Upper lobe of right lung (tissue), 1 donor: Measurements from ENCODE around the gene EEF1G. TPM values are rescaled to one million over a fixed set of nuclear protein-coding genes. Genes with fewer than 3 reads are reported as not detected.

Experiments
- ATAC-seq: fragments of 200-7000 bp; cut with Tn5 transposase; one replicate; pipeline ENCODE4 v1.9.1; 2020; ENCODE audit warnings: mild to moderate bottlenecking, moderate library complexity
- DNase-seq: peaks from one replicate; pipeline ENCODE4 v3.0.0-alpha.2; 2020
- H3K27ac ChIP-seq: fragments of 200-600 bp; one replicate; pipeline ENCODE4 v1.8.0; 2022
- H3K27me3 ChIP-seq: fragments of 200-600 bp; one replicate; pipeline ENCODE4 v1.8.0; 2022; ENCODE audit warnings: mild to moderate bottlenecking
- H3K36me3 ChIP-seq: fragments of 200-600 bp; one replicate; pipeline ENCODE4 v1.8.0; 2022
- H3K4me1 ChIP-seq: fragments of 200-600 bp; one replicate; pipeline ENCODE4 v1.8.0; 2022
- H3K4me3 ChIP-seq: fragments of 200-600 bp; one replicate; pipeline ENCODE4 v1.8.0; 2022; ENCODE audit warnings: mild to moderate bottlenecking
- H3K9me3 ChIP-seq: fragments of 200-600 bp; one replicate; pipeline ENCODE4 v1.8.0; 2022
- intact Hi-C: fragments of 100-400 bp; cut with DNase I; formaldehyde crosslinking; loops from one replicate; pipeline ENCODE4 v1.11.0; 2022
- total RNA-seq: library from RNA; stranded (reverse); fragmentation: NEBNext Ultra II Directional; extraction: Animal tissue kit (Norgen Biotek cat#: 25700); gene quantifications from one replicate; pipeline ENCODE4 v1.2.1, GENCODE V29; 2021
- TF ChIP-seq, protein P1 (sequence below): fragments of 200-600 bp; IDR thresholded peaks from one replicate; pipeline ENCODE4 v1.8.0; 2022; ENCODE audit warnings: antibody characterized with exemption
- donor health status: DM: no; HTN: yes; CAD: no; lungs with severe emphysema.

Gene EEF1G
- total RNA-seq, 1 donor from 2014 or later = 847 TPM

DNA sequence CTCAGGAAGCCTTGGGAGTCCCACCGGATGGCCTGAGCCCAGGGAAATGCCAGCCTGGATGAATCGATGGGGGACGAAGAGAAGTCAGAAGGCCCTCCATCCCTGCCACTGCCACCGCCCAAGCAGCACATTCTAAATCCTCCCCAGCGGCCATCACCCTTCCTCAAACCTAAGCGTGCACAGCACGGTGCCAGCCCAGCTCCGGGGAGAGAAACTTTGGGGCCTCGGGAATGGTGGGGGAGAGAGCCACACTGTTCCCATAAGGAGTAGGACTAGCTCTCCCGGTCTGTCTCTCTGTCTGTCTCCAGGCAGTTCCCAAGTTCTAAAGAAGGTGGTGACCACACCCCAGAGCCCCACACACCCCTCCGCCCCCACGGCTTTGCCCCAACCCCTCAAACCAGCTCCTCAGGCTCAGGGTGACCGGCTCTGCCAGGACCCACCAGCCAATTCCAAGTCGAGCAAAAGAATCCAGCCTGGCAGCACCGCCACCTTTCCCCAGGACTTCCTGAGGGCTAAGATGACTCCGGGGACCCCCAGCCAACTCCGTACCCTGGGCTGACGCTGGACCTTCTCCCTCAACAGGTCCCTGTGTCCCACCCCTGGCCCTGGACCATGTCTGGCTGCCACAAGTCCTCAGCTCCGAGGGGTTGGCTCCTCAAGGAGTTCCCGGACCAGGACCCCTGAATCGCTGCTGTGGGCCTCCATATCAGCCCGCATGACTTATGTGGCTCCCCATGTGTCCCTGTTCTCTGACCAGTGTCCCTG, 29.8 kb downstream of the EEF1G start:
- Histone ChIP-seq H3K36me3 (no peaks in the 10 kb centered on the region), H3K9me3 (no peaks in the 10 kb centered on the region), H3K27me3 (no peaks in the 10 kb centered on the region), H3K4me1 (peaks cover 74% of the 10 kb centered on the region), H3K4me3 (peak overlapping the region; percentile 85), H3K27ac (peak overlapping the region; percentile 99)
- DNase-seq = no peak
- TF ChIP-seq, protein P1, sequence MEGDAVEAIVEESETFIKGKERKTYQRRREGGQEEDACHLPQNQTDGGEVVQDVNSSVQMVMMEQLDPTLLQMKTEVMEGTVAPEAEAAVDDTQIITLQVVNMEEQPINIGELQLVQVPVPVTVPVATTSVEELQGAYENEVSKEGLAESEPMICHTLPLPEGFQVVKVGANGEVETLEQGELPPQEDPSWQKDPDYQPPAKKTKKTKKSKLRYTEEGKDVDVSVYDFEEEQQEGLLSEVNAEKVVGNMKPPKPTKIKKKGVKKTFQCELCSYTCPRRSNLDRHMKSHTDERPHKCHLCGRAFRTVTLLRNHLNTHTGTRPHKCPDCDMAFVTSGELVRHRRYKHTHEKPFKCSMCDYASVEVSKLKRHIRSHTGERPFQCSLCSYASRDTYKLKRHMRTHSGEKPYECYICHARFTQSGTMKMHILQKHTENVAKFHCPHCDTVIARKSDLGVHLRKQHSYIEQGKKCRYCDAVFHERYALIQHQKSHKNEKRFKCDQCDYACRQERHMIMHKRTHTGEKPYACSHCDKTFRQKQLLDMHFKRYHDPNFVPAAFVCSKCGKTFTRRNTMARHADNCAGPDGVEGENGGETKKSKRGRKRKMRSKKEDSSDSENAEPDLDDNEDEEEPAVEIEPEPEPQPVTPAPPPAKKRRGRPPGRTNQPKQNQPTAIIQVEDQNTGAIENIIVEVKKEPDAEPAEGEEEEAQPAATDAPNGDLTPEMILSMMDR = no peak
- no peak for ATAC-seq
- intact Hi-C loops = no loop called here

DNA sequence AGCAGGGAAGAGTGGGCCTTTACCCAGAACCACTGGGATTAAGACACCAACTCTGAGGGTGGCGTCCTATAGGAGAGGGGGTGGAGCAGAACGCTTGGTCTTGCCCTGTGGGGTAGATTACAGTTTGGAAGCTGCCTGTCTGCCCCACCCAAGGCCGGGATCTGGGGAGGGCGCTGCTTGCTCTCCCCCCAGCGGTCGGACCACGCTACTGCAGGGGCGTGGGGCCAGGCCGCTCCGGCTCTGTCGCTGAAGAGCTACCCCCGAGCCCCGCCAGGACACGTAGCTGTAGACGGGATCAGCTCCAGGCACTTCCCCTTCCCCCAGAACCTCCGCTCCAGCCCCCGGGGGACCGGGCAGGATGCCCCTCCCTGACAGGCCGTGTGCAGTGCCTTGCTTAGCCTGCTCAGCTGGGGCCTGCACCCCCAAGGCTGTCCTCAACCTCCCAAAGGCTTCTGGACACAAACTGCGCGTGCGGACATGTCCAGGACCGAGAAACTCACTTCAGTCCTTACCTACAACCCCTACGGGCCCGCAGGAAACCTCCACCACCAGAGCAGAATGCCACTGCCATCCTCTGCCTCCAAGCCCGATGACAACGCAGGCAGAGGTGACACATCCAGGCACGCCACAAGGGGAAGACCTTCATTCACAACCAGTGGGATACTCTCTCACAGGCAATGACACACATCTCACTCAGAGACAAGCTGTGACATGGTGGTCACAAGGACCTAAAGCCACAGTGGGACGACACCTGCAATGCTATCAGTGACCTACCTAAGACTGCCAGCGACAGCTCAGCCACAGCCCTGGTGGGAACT, 30.7 kb downstream of the EEF1G start:
- DNase-seq = peak; percentile 89
- TF ChIP-seq, protein P1 = peak; percentile 99
- peaks cover 74% of the 10 kb centered on the region for H3K4me1 ChIP-seq
- H3K9me3 ChIP-seq = no peaks in the 10 kb centered on the region
- no peaks in the 10 kb centered on the region for H3K27me3 ChIP-seq
- ATAC-seq = peak; percentile 70
- H3K36me3 ChIP-seq = peaks cover 6% of the 10 kb centered on the region
- intact Hi-C loops = no loop called here
- H3K4me3 ChIP-seq = peak overlapping the region; percentile 85
- peak overlapping the region; percentile 99 for H3K27ac ChIP-seq

DNA sequence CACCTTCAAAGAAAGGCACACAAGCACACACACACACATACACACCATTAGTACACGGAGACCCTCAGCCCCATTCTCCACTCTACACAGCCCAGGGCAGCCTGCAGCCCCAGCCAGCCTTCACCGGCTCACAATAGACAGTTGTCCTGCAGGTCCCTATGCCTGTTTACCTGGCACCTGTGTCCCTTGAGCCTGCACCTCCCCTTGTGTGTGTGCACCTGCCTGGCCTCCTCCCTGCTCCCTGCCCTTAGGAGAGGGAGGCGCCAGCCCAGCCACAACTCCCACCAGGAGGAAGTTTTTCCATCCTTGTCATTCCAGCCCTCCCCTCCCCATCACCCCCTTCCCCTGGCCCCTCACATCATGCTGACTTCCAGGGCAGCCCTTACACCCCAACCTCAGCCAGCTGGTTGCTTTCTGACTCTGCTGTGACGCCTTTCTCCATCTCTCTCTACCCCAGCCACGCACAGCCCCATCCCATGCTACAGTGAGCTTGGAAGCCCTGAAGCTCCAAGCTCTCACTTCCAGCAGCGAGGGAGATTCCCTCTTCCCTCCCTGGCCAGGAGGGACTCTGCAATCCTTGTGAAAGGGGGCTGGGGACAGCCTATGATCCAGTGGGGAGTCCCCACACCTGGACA, 31.5 kb downstream of the EEF1G start:
- TF ChIP-seq, protein P1 = no peak
- peaks cover 7% of the 10 kb centered on the region for H3K36me3 ChIP-seq
- no peaks in the 10 kb centered on the region for H3K9me3 ChIP-seq
- peak overlapping the region; percentile 85 for H3K4me3 ChIP-seq
- peaks cover 75% of the 10 kb centered on the region for H3K4me1 ChIP-seq
- ATAC-seq (no peak), DNase-seq (no peak)
- no peaks in the 10 kb centered on the region for H3K27me3 ChIP-seq
- H3K27ac ChIP-seq = peak overlapping the region; percentile 99
- intact Hi-C loops = no loop called here

DNA sequence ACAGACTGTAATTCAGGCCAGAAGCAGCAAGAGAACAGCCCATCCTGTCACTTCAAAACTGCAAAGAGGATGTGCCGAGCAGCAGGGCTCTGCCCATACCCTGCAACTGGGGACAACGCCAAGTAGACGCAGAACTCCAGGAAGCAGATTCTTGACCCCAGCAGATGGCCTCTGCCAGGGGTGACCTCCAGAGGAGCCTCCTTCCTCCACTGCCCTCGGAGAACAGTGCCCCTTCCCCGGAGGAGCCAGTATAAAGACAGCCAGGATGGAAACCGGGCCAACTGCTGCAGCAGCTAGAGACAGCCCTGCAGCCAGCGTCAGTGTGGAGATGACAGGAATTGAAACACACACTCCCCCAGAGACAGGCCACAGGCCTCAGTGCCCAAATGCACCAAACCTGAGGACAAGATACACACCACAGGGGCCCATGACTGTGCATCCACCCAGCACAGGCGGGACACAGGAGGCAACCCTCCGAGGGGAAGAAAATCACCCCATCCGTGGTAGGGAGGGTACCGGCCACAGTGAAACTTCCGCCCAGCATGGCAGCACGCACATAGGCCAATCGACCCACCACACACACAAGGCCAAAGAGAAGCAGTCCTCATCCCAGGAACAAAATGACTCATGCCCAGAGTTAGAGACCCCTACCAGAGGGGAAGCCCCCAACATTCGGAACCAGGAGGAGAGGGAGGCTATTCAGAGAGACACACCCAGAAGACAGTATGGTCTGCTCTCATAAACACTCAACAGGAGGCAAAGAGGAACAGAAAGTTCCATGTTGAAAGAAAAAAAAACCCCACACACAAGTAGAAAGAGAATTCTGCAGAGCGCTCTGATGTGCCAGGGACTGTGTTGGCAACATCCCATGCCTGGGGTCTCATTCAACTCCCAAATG, 32.6 kb downstream of the EEF1G start:
- DNase-seq (no peak), ATAC-seq (peak; percentile 0)
- TF ChIP-seq, protein P1 = no peak
- intact Hi-C loops = no loop called here
- no peaks in the 10 kb centered on the region for H3K9me3 ChIP-seq
- H3K4me3 ChIP-seq = peak overlapping the region; percentile 85
- H3K36me3 ChIP-seq = peaks cover 10% of the 10 kb centered on the region
- peak overlapping the region; percentile 99 for H3K27ac ChIP-seq
- H3K27me3 ChIP-seq = no peaks in the 10 kb centered on the region
- H3K4me1 ChIP-seq = peaks cover 74% of the 10 kb centered on the region
